ENCODE data around the gene TSBP1. TPM values are rescaled to one million over a fixed set of nuclear protein-coding genes. Genes with fewer than 3 reads are reported as not detected.
A peak's percentile ranks its signal among the peaks of the same experiment; 100 is the strongest.

TSBP1 gene
- total and polyA plus RNA-seq, 2 of the 8 experiments (the other 6 are each of a cell fraction or from before 2014, with no cell fraction given), result not detected

- TF ChIP-seq CHD7 (IDR thresholded peaks at IDR 0.05; ENCODE audit: insufficient replicate concordance, low read length) (no peak), NRF1 (IDR thresholded peaks at IDR 0.05; ENCODE audit: low read depth, low read length) (no peak), RAD21 (IDR thresholded peaks at IDR 0.05 in 1 of 2, conservative IDR thresholded peaks at IDR 0.05 in 1 of 2; ENCODE audit: low read depth in 2 of 2, low read length in 2 of 2) (peak; percentile 84 to 90), SP4 (IDR thresholded peaks at IDR 0.05; ENCODE audit: low read length) (no peak), CBX8 (IDR thresholded peaks at IDR 0.05; ENCODE audit: borderline replicate concordance, low read depth, low read length) (no peak)
Measured at GRCh38 chr6:32415521-32416019, 43.9 kb upstream of the TSBP1 start (continued).
